ENCODE results near the gene SHLD1.
"Not testable (repeated sequence)": the region's sequence is repeated elsewhere in the genome, so short reads cannot be mapped to it uniquely, and the experiment has no call there.

SHLD1 gene

GRCh38 chr20:5749952-5750779, at the start of gene SHLD1:
TSS of gene SHLD1 (plus strand) at chr20:5750401. CDS start at chr20:5772866, 22,465 bp downstream.
- DNase-seq, result peak; percentile 89

- not testable (repeated sequence) for DNase-seq
These were observed 47.9 kb upstream of the SHLD1 start for GRCh38 chr20:5702339-5702738.

GRCh38 chr20:5703681-5704101, 46.5 kb upstream of the SHLD1 start:
- peak; percentile 13 for DNase-seq

GRCh38 chr20:5705827-5706226, 44.4 kb upstream of the SHLD1 start:
- no peak for DNase-seq

- DNase-seq, result no peak
These were observed 43.4 kb upstream of the SHLD1 start for GRCh38 chr20:5706797-5707196.

- DNase-seq, result no peak
These were observed 39.6 kb upstream of the SHLD1 start for GRCh38 chr20:5710551-5710950.

GRCh38 chr20:5714261-5715041, 35.8 kb upstream of the SHLD1 start:
- DNase-seq, result no peak

- DNase-seq, result no peak
These were observed 34.9 kb upstream of the SHLD1 start for GRCh38 chr20:5715071-5715841.

- no peak for DNase-seq
These were observed 33.2 kb upstream of the SHLD1 start for GRCh38 chr20:5716953-5717352.

GRCh38 chr20:5718896-5719595, 31.2 kb upstream of the SHLD1 start:
- DNase-seq, result no peak

- DNase-seq, result peak; percentile 61
These were observed 30.3 kb upstream of the SHLD1 start for GRCh38 chr20:5719861-5720403.

GRCh38 chr20:5720696-5721095, 29.5 kb upstream of the SHLD1 start:
- DNase-seq, result no peak

- DNase-seq, result not testable (repeated sequence)
These were observed 28.8 kb upstream of the SHLD1 start for GRCh38 chr20:5721356-5721755.

GRCh38 chr20:5722927-5723326, 27.3 kb upstream of the SHLD1 start:
- peak; percentile 29 for DNase-seq

- DNase-seq, result not testable (repeated sequence)
These were observed 25.1 kb upstream of the SHLD1 start for GRCh38 chr20:5725183-5725463.

- DNase-seq, result no peak
These were observed 23.1 kb upstream of the SHLD1 start for GRCh38 chr20:5727018-5727515.

- no peak for DNase-seq
These were observed 20.9 kb upstream of the SHLD1 start for GRCh38 chr20:5729348-5729747.

GRCh38 chr20:5730131-5730530, 20.1 kb upstream of the SHLD1 start:
- DNase-seq, result no peak

- no peak for DNase-seq
These were observed 18.3 kb upstream of the SHLD1 start for GRCh38 chr20:5731753-5732366.

GRCh38 chr20:5734602-5735001, 15.6 kb upstream of the SHLD1 start:
- DNase-seq, result no peak

- DNase-seq, result peak; percentile 13
These were observed 14.2 kb upstream of the SHLD1 start for GRCh38 chr20:5735845-5736510.

Measured in DMS79 treated with DMSO at 0.1 percent for 48 hours (cell line).